Endothelial cell of umbilical vein (primary cell): ENCODE measurements around the gene HINT2. TPM values are rescaled to one million over a fixed set of nuclear protein-coding genes. Genes with fewer than 3 reads are reported as not detected.

Experiments used
- BruUV-seq: library from RNA; stranded (reverse); fragments of 400-500 nt; replicated peaks from 2 replicates; lab custom pipeline; 2021; lab: Mats Ljungman, UMichigan
- CTCF ChIA-PET: fragments of 300-600, 350-600 bp; sonication (Branson Sonifier 250); formaldehyde crosslinking; loops from one replicate; lab custom pipeline; 2021; ENCODE audit warnings: antibody characterized with exemption, inconsistent platforms; lab: Charles Lee
- POLR2A ChIA-PET: fragments of 300-600, 350-600 bp; sonication (Branson Sonifier 250); formaldehyde crosslinking; loops from one replicate; lab custom pipeline; 2021; ENCODE audit warnings: antibody characterized with exemption, inconsistent platforms; lab: Charles Lee
- DNase-seq: peaks from one replicate; pipeline ENCODE4 v3.0.0-alpha.2; 2011; ENCODE audit warnings: low read depth, low spot score
- FAIRE-seq: peaks from 2 replicates; lab custom pipeline; 2011; peaks lifted over from hg19 to GRCh38; lab: Jason Lieb, UNC
- H2AFZ ChIP-seq: 2 replicates; pipeline ENCODE4 v1.6.0; 2012; ENCODE audit warnings: low read depth, low read length, control low read depth, inconsistent platforms
- H3K27ac ChIP-seq: 2 replicates; pipeline ENCODE4 v1.5.1; 2011; ENCODE audit warnings: low read depth, mild to moderate bottlenecking, control low read depth, low read length, moderate library complexity; ENCODE audit not compliant: insufficient read depth
- H3K27me3 ChIP-seq, 2 experiments: 2 replicates each; pipeline versions ENCODE4 v1.6.0 to v1.6.1; 2011; ENCODE audit warnings: low read length in 2 of 2, mixed read lengths in 1 of 2; ENCODE audit not compliant: control insufficient read depth in 2 of 2, insufficient read depth in 2 of 2
- H3K36me3 ChIP-seq, 2 experiments: 2 replicates in 1 of 2; 3 replicates in 1 of 2; pipeline ENCODE4 v1.5.1; 2011; ENCODE audit warnings: low read length in 2 of 2, mild to moderate bottlenecking in 1 of 2, moderate library complexity in 1 of 2; ENCODE audit not compliant: control insufficient read depth in 2 of 2, insufficient read depth in 2 of 2; ENCODE audit errors: extremely low read depth in 1 of 2
- H3K4me1 ChIP-seq: 3 replicates; pipeline ENCODE4 v1.5.1; 2011; ENCODE audit warnings: mild to moderate bottlenecking, low read length; ENCODE audit not compliant: control insufficient read depth, insufficient read depth; ENCODE audit errors: extremely low read depth
- H3K4me2 ChIP-seq: 2 replicates; pipeline ENCODE4 v1.6.1; 2011; ENCODE audit warnings: low read length, control low read depth, mixed read lengths; ENCODE audit not compliant: insufficient read depth
- H3K4me3 ChIP-seq, 3 experiments: fragments of 200-600 bp in 1 of 3; sonication (generic), shearing (Covaris generic) in 1 of 3; replicated peaks in 1 of 3; 2 replicates each; pipeline ENCODE4 v1.5.1; 2011 to 2016; ENCODE audit warnings: control low read depth in 3 of 3, low read length in 3 of 3, mild to moderate bottlenecking in 2 of 3, inconsistent platforms in 1 of 3, low read depth in 1 of 3, moderate library complexity in 1 of 3; ENCODE audit not compliant: insufficient read depth in 1 of 3
- H3K79me2 ChIP-seq: 2 replicates; pipeline ENCODE4 v1.6.0; 2012; ENCODE audit warnings: low read length, inconsistent platforms; ENCODE audit not compliant: control insufficient read depth, insufficient read depth
- H3K9ac ChIP-seq: replicated peaks from 2 replicates; pipeline ENCODE3; 2011; ENCODE audit warnings: low read length, control low read depth; ENCODE audit not compliant: insufficient read depth; ENCODE audit errors: extremely low read depth
- H3K9me1 ChIP-seq: replicated peaks from 3 replicates; pipeline ENCODE4 v1.6.0; 2011; ENCODE audit warnings: mild to moderate bottlenecking, low read length; ENCODE audit not compliant: control insufficient read depth, insufficient read depth; ENCODE audit errors: extremely low read depth
- H3K9me3 ChIP-seq: replicated peaks from 2 replicates; pipeline ENCODE4 v1.5.1; 2012; ENCODE audit warnings: low read length, inconsistent platforms; ENCODE audit not compliant: control insufficient read depth, insufficient read depth
- H4K20me1 ChIP-seq: replicated peaks from 2 replicates; pipeline ENCODE3; 2011; ENCODE audit warnings: mild to moderate bottlenecking, low read length; ENCODE audit not compliant: control insufficient read depth, insufficient read depth; ENCODE audit errors: extremely low read depth
- CTCF ChIP-seq, 2 donors: IDR thresholded peaks; 1 replicate in 1 of 2; 2 replicates in 1 of 2; pipeline ENCODE4 v1.5.1; 2011; ENCODE audit warnings: low read length in 2 of 2, mild to moderate bottlenecking in 2 of 2, moderate library complexity in 2 of 2, control low read depth in 1 of 2, inconsistent platforms in 1 of 2, low read depth in 1 of 2; ENCODE audit not compliant: insufficient read depth in 1 of 2; ENCODE audit errors: extremely low read depth in 1 of 2
- GATA2 ChIP-seq: IDR thresholded peaks from 2 replicates; pipeline ENCODE4 v1.7.0; 2011; ENCODE audit warnings: low read depth, mild to moderate bottlenecking, moderate library complexity, mixed read lengths, low read length; ENCODE audit not compliant: insufficient read length, insufficient read depth
- POLR2AphosphoS5 ChIP-seq: IDR thresholded peaks from 2 replicates; pipeline ENCODE4 v1.6.1; 2012; ENCODE audit warnings: low read depth, mild to moderate bottlenecking, control low read depth, low read length, moderate library complexity; ENCODE audit not compliant: insufficient read depth
- dilution Hi-C: fragments of 300-500 bp; cut with MboI; formaldehyde crosslinking; loops from one replicate; pipeline ENCODE4 v1.15.0; 2019; ENCODE audit warnings: low sequenced_read_pairs; ENCODE audit not compliant: extremely low pct_ligation_motif_present
- intact Hi-C: fragments of 100-400 bp; cut with micrococcal nuclease; formaldehyde crosslinking; loops from one replicate; pipeline ENCODE4 v1.10.0; 2022
- polyA plus RNA-seq, 4 experiments: library from polyadenylated mRNA; depleted of rRNA in 3 of 4; stranded (reverse) in 3 of 4; unstranded in 1 of 4; fragments of >200 nt; gene quantifications; 2 replicates each; pipeline versions ENCODE4 v1.2.1 to v1.2.3, GENCODE V29; 2011 to 2012; ENCODE audit warnings: missing spikeins in 1 of 4
- total RNA-seq: library from RNA; stranded (reverse); gene quantifications from 2 replicates; pipeline ENCODE4 v1.2.3, GENCODE V29; 2021

The HINT2 gene
- total and polyA plus RNA-seq, 2 donors (not counting 3 experiments of a cell fraction or from before 2014, with no cell fraction given): 27.2 to 42.1 TPM

DNA sequence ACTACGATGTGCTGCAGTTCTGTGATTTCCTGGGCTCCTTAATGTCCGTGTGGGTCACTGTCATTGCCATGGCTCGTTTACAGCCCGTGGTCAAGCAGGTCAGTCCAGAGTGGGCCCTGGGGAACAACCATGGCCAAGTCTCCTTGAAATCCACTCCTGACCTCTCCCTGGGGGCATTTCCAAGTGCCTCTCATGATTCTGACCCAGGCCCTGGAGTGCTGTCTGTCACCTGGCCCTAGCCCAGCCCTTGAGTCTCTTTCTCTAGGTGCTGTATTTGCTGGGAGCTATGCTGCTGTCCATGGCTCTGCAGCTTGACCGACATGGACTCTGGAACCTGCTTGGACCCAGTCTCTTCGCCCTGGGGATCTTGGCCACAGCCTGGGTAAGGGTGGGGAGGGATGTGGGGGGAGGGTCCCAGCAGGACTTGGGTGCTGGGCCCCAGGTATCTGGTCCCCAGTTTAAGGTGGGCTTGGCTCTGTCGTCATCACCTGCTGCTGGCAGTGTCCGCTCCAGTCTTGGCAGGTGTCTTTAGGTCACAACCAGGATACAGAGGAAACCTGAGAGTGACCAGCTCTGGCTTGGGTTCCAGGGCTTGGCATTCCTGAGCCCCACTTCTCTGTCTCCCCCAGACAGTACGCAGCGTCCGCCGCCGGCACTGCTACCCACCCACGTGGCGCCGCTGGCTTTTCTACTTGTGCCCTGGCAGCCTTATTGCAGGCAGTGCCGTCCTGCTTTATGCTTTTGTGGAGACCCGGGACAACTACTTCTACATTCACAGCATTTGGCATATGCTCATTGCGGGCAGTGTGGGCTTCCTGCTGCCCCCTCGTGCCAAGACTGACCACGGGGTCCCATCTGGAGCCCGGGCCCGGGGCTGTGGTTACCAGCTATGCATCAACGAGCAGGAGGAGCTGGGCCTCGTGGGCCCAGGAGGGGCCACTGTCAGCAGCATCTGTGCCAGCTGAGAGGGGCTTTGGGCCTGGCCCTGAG, 38.3 kb upstream of the HINT2 start:
- H3K9me1 ChIP-seq: no peaks in the 10 kb centered on the region
- peaks cover 22 to 36% of the 10 kb centered on the region in 2 experiments for H3K27me3 ChIP-seq
- intact Hi-C loops: no loop called here
- FAIRE-seq (no peak), DNase-seq (no peak)
- H3K4me3 ChIP-seq: no peak overlapping the region
- no peaks in the 10 kb centered on the region for H3K4me1 ChIP-seq
- H3K27ac ChIP-seq: no peak overlapping the region
- no TSS peak for BruUV-seq
- POLR2A ChIA-PET: no interaction called here
- TF ChIP-seq POLR2AphosphoS5 (no peak), GATA2 (no peak), CTCF (IDR thresholded peaks at IDR 0.05; ENCODE audit: extremely low read depth in 1 of 2, insufficient read depth in 1 of 2, low read depth in 1 of 2, low read length in 2 of 2) (no peak)
- H3K9me3 ChIP-seq: no peaks in the 10 kb centered on the region
- dilution Hi-C loops: no loop called here
- CTCF ChIA-PET: interaction anchor here (1.3 to 1.4 kb wide), 1 partner anchor 29 kb away, joined by 5 read pairs; no protein-coding TSS in a partner anchor
- no peaks in the 10 kb centered on the region for H3K79me2 ChIP-seq
- H3K36me3 ChIP-seq: no peaks in the 10 kb centered on the region
- H4K20me1 ChIP-seq: no peaks in the 10 kb centered on the region
- no peak overlapping the region for H2AFZ ChIP-seq
- no peak overlapping the region for H3K9ac ChIP-seq
- H3K4me2 ChIP-seq: no peak overlapping the region
